K562 (cell line): Measurements from ENCODE around the gene AP4E1. TPM values are rescaled to one million over a fixed set of nuclear protein-coding genes. Genes with fewer than 3 reads are reported as not detected.

Source experiments
- CAMTA2 ChIP-seq: fragments of 250-450 bp; sonication (Bioruptor Pico); conservative IDR thresholded peaks from 2 replicates; pipeline ENCODE4 v1.5.1; 2022
- MAFF ChIP-seq: IDR thresholded peaks from 2 replicates; pipeline ENCODE4 v1.6.1; 2012; ENCODE audit warnings: low read length, improper control_type of control experiment
- POLR2G ChIP-seq: fragments of 200-400 bp; formaldehyde crosslinking; IDR thresholded peaks from 2 replicates; pipeline ENCODE4 v1.6.1; 2017; ENCODE audit warnings: low read depth, mild to moderate bottlenecking, antibody characterized with exemption, low read length, moderate library complexity
- PPARD ChIP-seq: fragments of 250-450 bp; sonication (Bioruptor Pico); IDR thresholded peaks from 2 replicates; pipeline ENCODE4 v1.8.0; 2022; ENCODE audit warnings: inconsistent platforms, mild to moderate bottlenecking, moderate library complexity
- SRSF7 ChIP-seq: fragments of 200-400 bp; formaldehyde crosslinking; optimal IDR thresholded peaks from 2 replicates; pipeline ENCODE3; 2017; ENCODE audit warnings: mild to moderate bottlenecking, low read depth, low read length
- ZFP36 ChIP-seq: fragments of 150-350 bp; IDR thresholded peaks from 2 replicates; pipeline ENCODE4 v1.6.1; 2018; ENCODE audit warnings: low read length, low read depth; ENCODE audit not compliant: partially characterized antibody
- ZNF212 ChIP-seq: fragments of 450-650 bp; formaldehyde crosslinking; IDR thresholded peaks from 2 replicates; pipeline ENCODE4 v1.4.0; 2020; ENCODE audit warnings: mild to moderate bottlenecking
- polyA plus RNA-seq, 8 experiments: library from polyadenylated mRNA; depleted of rRNA in 4 of 8; stranded (reverse) in 5 of 8; unstranded in 3 of 8; fragments of >200 nt; fragmentation: Nextera tagmentation in 2 of 8; fragmentation: Illumina TruSeq in 1 of 8; extraction: Ambion mirVana in 2 of 8; extraction: Trizol in 1 of 8; gene quantifications; 2 replicates each; pipeline versions ENCODE4 v1.2.1 to v1.2.3, GENCODE V29; 2011 to 2014; ENCODE audit warnings: inconsistent platforms in 1 of 8, missing spikeins in 1 of 8
- total RNA-seq, 7 experiments: library from RNA; depleted of rRNA in 6 of 7; stranded (reverse); fragments of >200 nt in 6 of 7; fragmentation: Illumina TruSeq in 2 of 7; extraction: Trizol in 2 of 7; gene quantifications; 2 replicates each; pipeline versions ENCODE4 v1.2.1 to v1.2.3, GENCODE V29; 2011 to 2021; ENCODE audit warnings: low replicate concordance in 1 of 7
- TF ChIP-seq, protein P1 (sequence below): fragments of 250-450 bp; sonication (Bioruptor Pico); IDR thresholded peaks from 2 replicates; pipeline ENCODE4 v1.8.0; 2022; ENCODE audit warnings: inconsistent platforms
- TF ChIP-seq, protein P2 (sequence below), 2 experiments: fragments of 450-650 bp; IDR thresholded peaks; 2 replicates each; pipeline ENCODE4 v1.6.1; 2016; ENCODE audit warnings: mild to moderate bottlenecking in 2 of 2, borderline replicate concordance in 1 of 2, low read depth in 1 of 2, moderate library complexity in 1 of 2
- TF ChIP-seq, protein P3 (sequence below): fragments of 450-650 bp; formaldehyde crosslinking; IDR thresholded peaks from 2 replicates; pipeline ENCODE4 v1.4.0; 2020; ENCODE audit warnings: mild to moderate bottlenecking, moderate library complexity
- TF ChIP-seq, protein P4 (sequence below): fragments of 450-650 bp; formaldehyde crosslinking; IDR thresholded peaks from 2 replicates; pipeline ENCODE4 v1.4.0; 2022; ENCODE audit warnings: missing genetic modification characterization
- TF ChIP-seq, protein P5 (sequence below): sonication (generic); formaldehyde crosslinking; IDR thresholded peaks from 2 replicates; pipeline ENCODE4 v1.9.0; 2022; ENCODE audit warnings: mild to moderate bottlenecking, missing genetic modification reagents
- TF ChIP-seq, protein P6 (sequence below): fragments of 450-650 bp; conservative IDR thresholded peaks from 2 replicates; pipeline ENCODE4 v1.6.1; 2016; ENCODE audit warnings: missing genetic modification characterization, low read depth, mild to moderate bottlenecking, missing compliant biosample characterization, moderate library complexity

AP4E1 gene
- total and polyA plus RNA-seq, 9 of the 15 experiments (the other 6 are each of a cell fraction or from before 2014, with no cell fraction given) = 1.3 to 11.5 (median 4.4) TPM

DNA sequence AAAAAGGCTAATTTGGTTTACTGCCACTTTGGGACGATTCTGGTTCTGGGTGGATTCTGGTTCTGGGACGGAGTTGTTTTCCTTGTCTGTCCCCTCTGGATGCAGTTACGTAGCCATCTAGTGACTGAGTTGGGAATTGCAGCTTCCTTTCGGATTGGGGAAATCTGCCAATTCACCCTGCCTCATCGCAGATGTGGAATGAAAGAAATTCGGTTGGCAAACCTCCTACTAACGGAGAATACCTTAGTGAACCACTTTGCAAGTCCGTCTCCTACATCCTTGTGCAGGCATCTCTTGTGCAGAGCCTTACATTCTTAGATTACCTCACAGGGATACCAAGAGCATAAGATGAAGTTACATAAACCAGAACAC is 31.5 kb upstream of the AP4E1 start (continued):
- TF ChIP-seq ZFP36 = no peak
- no peak for TF ChIP-seq SRSF7
- TF ChIP-seq, protein P1, sequence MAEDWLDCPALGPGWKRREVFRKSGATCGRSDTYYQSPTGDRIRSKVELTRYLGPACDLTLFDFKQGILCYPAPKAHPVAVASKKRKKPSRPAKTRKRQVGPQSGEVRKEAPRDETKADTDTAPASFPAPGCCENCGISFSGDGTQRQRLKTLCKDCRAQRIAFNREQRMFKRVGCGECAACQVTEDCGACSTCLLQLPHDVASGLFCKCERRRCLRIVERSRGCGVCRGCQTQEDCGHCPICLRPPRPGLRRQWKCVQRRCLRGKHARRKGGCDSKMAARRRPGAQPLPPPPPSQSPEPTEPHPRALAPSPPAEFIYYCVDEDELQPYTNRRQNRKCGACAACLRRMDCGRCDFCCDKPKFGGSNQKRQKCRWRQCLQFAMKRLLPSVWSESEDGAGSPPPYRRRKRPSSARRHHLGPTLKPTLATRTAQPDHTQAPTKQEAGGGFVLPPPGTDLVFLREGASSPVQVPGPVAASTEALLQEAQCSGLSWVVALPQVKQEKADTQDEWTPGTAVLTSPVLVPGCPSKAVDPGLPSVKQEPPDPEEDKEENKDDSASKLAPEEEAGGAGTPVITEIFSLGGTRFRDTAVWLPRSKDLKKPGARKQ (CRISPR knock-in tag) = no peak
- TF ChIP-seq, protein P2, sequence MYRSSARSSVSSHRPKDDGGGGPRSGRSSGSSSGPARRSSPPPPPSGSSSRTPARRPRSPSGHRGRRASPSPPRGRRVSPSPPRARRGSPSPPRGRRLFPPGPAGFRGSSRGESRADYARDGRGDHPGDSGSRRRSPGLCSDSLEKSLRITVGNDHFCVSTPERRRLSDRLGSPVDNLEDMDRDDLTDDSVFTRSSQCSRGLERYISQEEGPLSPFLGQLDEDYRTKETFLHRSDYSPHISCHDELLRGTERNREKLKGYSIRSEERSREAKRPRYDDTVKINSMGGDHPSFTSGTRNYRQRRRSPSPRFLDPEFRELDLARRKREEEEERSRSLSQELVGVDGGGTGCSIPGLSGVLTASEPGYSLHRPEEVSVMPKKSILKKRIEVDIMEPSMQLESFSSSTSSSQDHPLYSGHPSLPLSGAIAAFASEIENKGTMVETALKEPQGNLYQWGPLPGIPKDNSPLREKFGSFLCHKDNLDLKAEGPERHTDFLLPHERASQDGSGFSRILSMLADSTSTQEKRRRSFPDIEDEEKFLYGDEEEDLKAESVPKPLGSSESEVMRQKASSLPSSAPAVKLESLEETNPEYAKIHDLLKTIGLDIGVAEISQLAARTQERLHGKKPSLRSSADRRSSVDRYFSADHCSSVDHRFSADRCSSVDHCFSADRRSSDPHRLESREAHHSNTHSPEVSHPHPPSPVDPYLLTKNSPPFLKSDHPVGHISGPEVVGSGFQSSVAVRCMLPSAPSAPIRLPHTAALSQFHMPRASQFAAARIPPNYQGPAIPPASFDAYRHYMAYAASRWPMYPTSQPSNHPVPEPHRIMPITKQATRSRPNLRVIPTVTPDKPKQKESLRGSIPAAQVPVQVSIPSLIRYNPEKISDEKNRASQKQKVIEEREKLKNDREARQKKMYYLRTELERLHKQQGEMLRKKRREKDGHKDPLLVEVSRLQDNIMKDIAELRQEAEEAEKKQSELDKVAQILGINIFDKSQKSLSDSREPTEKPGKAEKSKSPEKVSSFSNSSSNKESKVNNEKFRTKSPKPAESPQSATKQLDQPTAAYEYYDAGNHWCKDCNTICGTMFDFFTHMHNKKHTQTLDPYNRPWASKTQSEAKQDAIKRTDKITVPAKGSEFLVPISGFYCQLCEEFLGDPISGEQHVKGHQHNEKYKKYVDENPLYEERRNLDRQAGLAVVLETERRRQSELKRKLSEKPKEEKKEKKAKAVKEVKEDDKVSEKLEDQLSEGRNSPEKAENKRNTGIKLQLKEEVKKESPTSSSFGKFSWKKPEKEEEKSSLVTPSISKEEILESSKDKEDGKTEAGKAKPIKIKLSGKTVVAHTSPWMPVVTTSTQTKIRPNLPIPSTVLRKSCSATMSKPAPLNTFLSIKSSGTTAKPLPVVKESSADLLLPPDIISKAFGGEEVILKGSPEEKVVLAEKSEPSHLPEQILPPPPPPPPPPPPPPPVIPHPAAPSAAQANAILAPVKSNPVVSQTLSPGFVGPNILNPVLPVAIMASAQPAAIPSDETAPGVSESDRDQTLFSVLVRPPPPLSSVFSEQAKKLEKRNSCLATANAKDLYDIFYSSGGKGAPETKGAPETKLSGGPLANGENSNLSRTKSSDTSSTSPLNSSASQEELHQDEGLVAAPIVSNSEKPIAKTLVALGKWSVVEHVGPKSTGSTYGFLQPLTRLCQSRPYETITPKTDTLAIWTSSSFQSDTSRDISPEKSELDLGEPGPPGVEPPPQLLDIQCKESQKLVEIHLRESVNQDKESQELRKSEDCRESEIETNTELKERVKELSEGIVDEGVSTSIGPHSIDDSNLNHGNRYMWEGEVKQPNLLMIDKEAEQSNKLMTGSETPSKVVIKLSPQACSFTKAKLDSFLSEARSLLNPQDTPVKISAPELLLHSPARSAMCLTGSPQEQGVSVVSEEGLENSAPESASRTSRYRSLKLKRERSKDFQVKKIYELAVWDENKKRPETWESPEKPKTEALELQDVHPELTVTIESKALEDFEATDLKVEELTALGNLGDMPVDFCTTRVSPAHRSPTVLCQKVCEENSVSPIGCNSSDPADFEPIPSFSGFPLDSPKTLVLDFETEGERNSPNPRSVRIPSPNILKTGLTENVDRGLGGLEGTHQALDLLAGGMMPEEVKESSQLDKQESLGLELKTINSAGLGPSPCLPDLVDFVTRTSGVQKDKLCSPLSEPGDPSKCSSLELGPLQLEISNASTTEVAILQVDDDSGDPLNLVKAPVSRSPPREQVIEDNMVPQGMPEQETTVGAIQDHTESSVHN (IDR thresholded peaks at IDR 0.05; ENCODE audit: borderline replicate concordance in 1 of 2, low read depth in 1 of 2) = no peak
- TF ChIP-seq ZNF212 (CRISPR knock-in tag) = no peak
- TF ChIP-seq POLR2G = no peak
- no peak for TF ChIP-seq CAMTA2 (CRISPR knock-in tag)
- TF ChIP-seq, protein P3, sequence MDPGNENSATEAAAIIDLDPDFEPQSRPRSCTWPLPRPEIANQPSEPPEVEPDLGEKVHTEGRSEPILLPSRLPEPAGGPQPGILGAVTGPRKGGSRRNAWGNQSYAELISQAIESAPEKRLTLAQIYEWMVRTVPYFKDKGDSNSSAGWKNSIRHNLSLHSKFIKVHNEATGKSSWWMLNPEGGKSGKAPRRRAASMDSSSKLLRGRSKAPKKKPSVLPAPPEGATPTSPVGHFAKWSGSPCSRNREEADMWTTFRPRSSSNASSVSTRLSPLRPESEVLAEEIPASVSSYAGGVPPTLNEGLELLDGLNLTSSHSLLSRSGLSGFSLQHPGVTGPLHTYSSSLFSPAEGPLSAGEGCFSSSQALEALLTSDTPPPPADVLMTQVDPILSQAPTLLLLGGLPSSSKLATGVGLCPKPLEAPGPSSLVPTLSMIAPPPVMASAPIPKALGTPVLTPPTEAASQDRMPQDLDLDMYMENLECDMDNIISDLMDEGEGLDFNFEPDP (CRISPR knock-in tag) = no peak
- TF ChIP-seq, protein P4, sequence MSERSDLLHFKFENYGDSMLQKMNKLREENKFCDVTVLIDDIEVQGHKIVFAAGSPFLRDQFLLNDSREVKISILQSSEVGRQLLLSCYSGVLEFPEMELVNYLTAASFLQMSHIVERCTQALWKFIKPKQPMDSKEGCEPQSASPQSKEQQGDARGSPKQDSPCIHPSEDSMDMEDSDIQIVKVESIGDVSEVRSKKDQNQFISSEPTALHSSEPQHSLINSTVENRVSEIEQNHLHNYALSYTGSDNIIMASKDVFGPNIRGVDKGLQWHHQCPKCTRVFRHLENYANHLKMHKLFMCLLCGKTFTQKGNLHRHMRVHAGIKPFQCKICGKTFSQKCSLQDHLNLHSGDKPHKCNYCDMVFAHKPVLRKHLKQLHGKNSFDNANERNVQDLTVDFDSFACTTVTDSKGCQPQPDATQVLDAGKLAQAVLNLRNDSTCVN = no peak
- TF ChIP-seq, protein P5, sequence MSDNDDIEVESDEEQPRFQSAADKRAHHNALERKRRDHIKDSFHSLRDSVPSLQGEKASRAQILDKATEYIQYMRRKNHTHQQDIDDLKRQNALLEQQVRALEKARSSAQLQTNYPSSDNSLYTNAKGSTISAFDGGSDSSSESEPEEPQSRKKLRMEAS (CRISPR knock-in tag) = no peak
- no peak for TF ChIP-seq PPARD (CRISPR knock-in tag)
- TF ChIP-seq, protein P6, sequence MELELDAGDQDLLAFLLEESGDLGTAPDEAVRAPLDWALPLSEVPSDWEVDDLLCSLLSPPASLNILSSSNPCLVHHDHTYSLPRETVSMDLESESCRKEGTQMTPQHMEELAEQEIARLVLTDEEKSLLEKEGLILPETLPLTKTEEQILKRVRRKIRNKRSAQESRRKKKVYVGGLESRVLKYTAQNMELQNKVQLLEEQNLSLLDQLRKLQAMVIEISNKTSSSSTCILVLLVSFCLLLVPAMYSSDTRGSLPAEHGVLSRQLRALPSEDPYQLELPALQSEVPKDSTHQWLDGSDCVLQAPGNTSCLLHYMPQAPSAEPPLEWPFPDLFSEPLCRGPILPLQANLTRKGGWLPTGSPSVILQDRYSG (tag) = no peak
- TF ChIP-seq MAFF = peak; percentile 73
